ENCODE data around the gene GLT8D1. TPM values are rescaled to one million over a fixed set of nuclear protein-coding genes. Genes with fewer than 3 reads are reported as not detected.
"Not testable (repeated sequence)": the region's sequence is repeated elsewhere in the genome, so short reads cannot be mapped to it uniquely, and the experiment has no call there.

Gene GLT8D1
- total RNA-seq, 1 donor from 2014 or later, result 37.1 TPM

GRCh38 chr3:52678265-52679198, 27.1 kb downstream of the GLT8D1 start:
- Histone ChIP-seq H3K27ac (no peak overlapping the region), H3K4me3 (no peak overlapping the region), H3K4me1 (peaks cover 34% of the 10 kb centered on the region), H3K27me3 (ENCODE audit: low read depth) (no peaks in the 10 kb centered on the region), H3K36me3 (peaks cover 73% of the 10 kb centered on the region), H3K9me3 (no peaks in the 10 kb centered on the region)
- DNase-seq (no peak), ATAC-seq (no peak)
- intact Hi-C loops (cut with DNase I), result no loop called here
- no peak for TF ChIP-seq CTCF (IDR thresholded peaks at IDR 0.05)

- H3K4me1 ChIP-seq, result peaks cover 23% of the 10 kb centered on the region
- H3K27ac ChIP-seq; DNase-seq; H3K4me3 ChIP-seq; ATAC-seq; H3K27me3 ChIP-seq (ENCODE audit: low read depth); intact Hi-C loops (cut with DNase I); H3K9me3 ChIP-seq: not testable (repeated sequence)
- peaks cover 96% of the 10 kb centered on the region for H3K36me3 ChIP-seq
Observed at GRCh38 chr3:52676201-52676600, 29.4 kb downstream of the GLT8D1 start.

- no peak for TF ChIP-seq CTCF (IDR thresholded peaks at IDR 0.05)
- intact Hi-C loops (cut with DNase I), result no loop called here
- no peak overlapping the region for H3K27ac ChIP-seq
- H3K4me3 ChIP-seq, result no peak overlapping the region
- no peak for DNase-seq
- peaks cover 24% of the 10 kb centered on the region for H3K4me1 ChIP-seq
- no peak for ATAC-seq
- H3K36me3 ChIP-seq, result peaks cover 86% of the 10 kb centered on the region
- no peaks in the 10 kb centered on the region for H3K9me3 ChIP-seq
- H3K27me3 ChIP-seq (ENCODE audit: low read depth), result no peaks in the 10 kb centered on the region
Observed at GRCh38 chr3:52671676-52672075, 33.9 kb downstream of the GLT8D1 start.

- Histone ChIP-seq H3K4me3 (no peak overlapping the region), H3K27me3 (ENCODE audit: low read depth) (no peaks in the 10 kb centered on the region), H3K9me3 (no peaks in the 10 kb centered on the region), H3K4me1 (peaks cover 24% of the 10 kb centered on the region), H3K27ac (peak overlapping the region; percentile 29), H3K36me3 (peaks cover 86% of the 10 kb centered on the region)
- DNase-seq (no peak), ATAC-seq (peak; percentile 88 to 93)
- no peak for TF ChIP-seq CTCF (IDR thresholded peaks at IDR 0.05)
- intact Hi-C loops (cut with DNase I), result no loop called here
Observed at GRCh38 chr3:52670621-52671521, 34.7 kb downstream of the GLT8D1 start.

GRCh38 chr3:52663098-52663497, 42.5 kb downstream of the GLT8D1 start:
- Histone ChIP-seq H3K4me3 (no peak overlapping the region), H3K36me3 (peaks cover 87% of the 10 kb centered on the region), H3K27me3 (ENCODE audit: low read depth) (no peaks in the 10 kb centered on the region), H3K4me1 (no peaks in the 10 kb centered on the region), H3K27ac (no peak overlapping the region), H3K9me3 (no peaks in the 10 kb centered on the region)
- ATAC-seq (no peak), DNase-seq (no peak)
- no peak for TF ChIP-seq CTCF (IDR thresholded peaks at IDR 0.05)
- intact Hi-C loops (cut with DNase I), result no loop called here
